WERI-Rb-1 (cell line): ENCODE data around the gene PRRC2A.

Source experiments
- DNase-seq: peaks from one replicate; pipeline ENCODE4 v3.0.0-alpha.2; 2020
- H3K27ac ChIP-seq: fragments of 250-450 bp; sonication (Bioruptor Pico); 2 replicates; pipeline ENCODE4 v1.5.1; 2020; ENCODE audit warnings: mild to moderate bottlenecking, moderate library complexity
- H3K27me3 ChIP-seq: fragments of 250-450 bp; sonication (Bioruptor Pico); 2 replicates; pipeline ENCODE4 v1.5.1; 2021; ENCODE audit warnings: mild to moderate bottlenecking, low read depth, moderate library complexity; ENCODE audit not compliant: insufficient read depth, severe bottlenecking
- H3K36me3 ChIP-seq: fragments of 250-450 bp; sonication (Bioruptor Pico); 2 replicates; pipeline ENCODE4 v1.5.1; 2020; ENCODE audit warnings: mild to moderate bottlenecking, moderate library complexity
- H3K4me3 ChIP-seq: 2 replicates; pipeline ENCODE4 v1.5.1; 2011; ENCODE audit warnings: low read depth, mild to moderate bottlenecking, control low read depth, low read length
- H3K9me3 ChIP-seq: fragments of 250-450 bp; sonication (Bioruptor Pico); 2 replicates; pipeline ENCODE4 v1.5.1; 2021; ENCODE audit warnings: mild to moderate bottlenecking, moderate library complexity; ENCODE audit not compliant: severe bottlenecking
- TF ChIP-seq, protein P1 (sequence below): IDR thresholded peaks from 2 replicates; pipeline ENCODE4 v1.5.1; 2011; ENCODE audit warnings: low read depth, mild to moderate bottlenecking, control low read depth, inconsistent platforms, low read length

Gene PRRC2A

DNA sequence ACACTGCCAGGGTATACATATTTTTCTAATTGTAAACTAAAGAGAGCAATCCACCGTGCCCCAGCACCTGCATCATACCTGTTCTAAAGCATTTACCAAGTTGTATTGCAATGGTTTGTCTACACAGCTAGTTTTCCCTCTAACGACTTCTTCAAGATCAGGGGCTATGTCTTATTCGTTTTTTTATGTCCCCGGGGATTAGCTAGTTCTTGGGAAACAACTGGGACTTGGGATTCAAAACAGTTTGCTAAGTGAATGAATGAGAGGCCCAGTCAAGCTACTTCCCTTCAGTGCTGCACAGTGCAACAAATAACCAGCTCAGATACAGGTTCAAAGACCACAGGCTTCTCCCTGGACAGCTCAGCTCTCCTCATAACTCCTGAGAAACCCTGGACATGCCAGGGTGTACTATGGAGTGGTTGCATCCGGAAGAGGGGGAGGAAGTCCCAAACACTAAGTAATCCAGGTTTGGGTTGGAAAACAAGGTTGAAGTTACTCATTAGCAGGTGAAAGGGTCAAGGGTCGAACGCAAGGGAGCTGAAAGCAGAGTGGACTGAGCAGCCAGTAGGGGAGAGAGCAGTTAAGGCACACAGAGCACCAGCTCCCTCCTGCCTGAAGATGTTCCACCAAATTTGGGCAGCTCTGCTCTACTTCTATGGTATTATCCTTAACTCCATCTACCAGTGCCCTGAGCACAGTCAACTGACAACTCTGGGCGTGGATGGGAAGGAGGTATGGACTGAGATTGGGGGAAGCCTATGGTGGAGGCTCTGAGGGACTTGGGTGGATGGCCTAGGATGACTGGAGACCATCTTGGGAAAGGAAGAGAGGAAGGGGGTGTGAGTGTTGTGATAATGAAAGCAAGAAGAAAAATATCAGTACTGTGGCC, 35.1 kb downstream of the PRRC2A start, which contains the start of gene APOM:
Gene APOM, plus strand, starts transcription at position 546 of the 889 bp plus-strand sequence. Its CDS starts 73 bp downstream, at position 619.
- H3K9me3 ChIP-seq: no peaks in the 10 kb centered on the region
- no peak within 1 kb of the TSS for H3K27ac ChIP-seq
- no peak within 1 kb of the TSS for H3K4me3 ChIP-seq
- TF ChIP-seq, protein P1, sequence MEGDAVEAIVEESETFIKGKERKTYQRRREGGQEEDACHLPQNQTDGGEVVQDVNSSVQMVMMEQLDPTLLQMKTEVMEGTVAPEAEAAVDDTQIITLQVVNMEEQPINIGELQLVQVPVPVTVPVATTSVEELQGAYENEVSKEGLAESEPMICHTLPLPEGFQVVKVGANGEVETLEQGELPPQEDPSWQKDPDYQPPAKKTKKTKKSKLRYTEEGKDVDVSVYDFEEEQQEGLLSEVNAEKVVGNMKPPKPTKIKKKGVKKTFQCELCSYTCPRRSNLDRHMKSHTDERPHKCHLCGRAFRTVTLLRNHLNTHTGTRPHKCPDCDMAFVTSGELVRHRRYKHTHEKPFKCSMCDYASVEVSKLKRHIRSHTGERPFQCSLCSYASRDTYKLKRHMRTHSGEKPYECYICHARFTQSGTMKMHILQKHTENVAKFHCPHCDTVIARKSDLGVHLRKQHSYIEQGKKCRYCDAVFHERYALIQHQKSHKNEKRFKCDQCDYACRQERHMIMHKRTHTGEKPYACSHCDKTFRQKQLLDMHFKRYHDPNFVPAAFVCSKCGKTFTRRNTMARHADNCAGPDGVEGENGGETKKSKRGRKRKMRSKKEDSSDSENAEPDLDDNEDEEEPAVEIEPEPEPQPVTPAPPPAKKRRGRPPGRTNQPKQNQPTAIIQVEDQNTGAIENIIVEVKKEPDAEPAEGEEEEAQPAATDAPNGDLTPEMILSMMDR: no peak
- H3K36me3 ChIP-seq: peaks cover 42% of the 10 kb centered on the region
- no peaks in the 10 kb centered on the region for H3K27me3 ChIP-seq
- no peak for DNase-seq

- H3K36me3 ChIP-seq: peaks cover 40% of the 10 kb centered on the region
- H3K27ac ChIP-seq: no peak overlapping the region
- TF ChIP-seq, protein P1: no peak
- DNase-seq: no peak
- no peaks in the 10 kb centered on the region for H3K27me3 ChIP-seq
- H3K4me3 ChIP-seq: no peak overlapping the region
- H3K9me3 ChIP-seq: no peaks in the 10 kb centered on the region
Observed at GRCh38 chr6:31657406-31658157, 37.1 kb downstream of the PRRC2A start.

GRCh38 chr6:31658158-31658688, 37.7 kb downstream of the PRRC2A start:
- Histone ChIP-seq H3K27me3 (no peaks in the 10 kb centered on the region), H3K4me3 (no peak overlapping the region), H3K36me3 (peaks cover 44% of the 10 kb centered on the region), H3K27ac (no peak overlapping the region), H3K9me3 (no peaks in the 10 kb centered on the region)
- TF ChIP-seq, protein P1: no peak
- no peak for DNase-seq

GRCh38 chr6:31658983-31659648, 38.6 kb downstream of the PRRC2A start:
- H3K27me3 ChIP-seq: no peaks in the 10 kb centered on the region
- no peaks in the 10 kb centered on the region for H3K9me3 ChIP-seq
- H3K36me3 ChIP-seq: peaks cover 53% of the 10 kb centered on the region
- DNase-seq: no peak
- H3K27ac ChIP-seq: no peak overlapping the region
- no peak overlapping the region for H3K4me3 ChIP-seq
- TF ChIP-seq, protein P1: no peak

DNA sequence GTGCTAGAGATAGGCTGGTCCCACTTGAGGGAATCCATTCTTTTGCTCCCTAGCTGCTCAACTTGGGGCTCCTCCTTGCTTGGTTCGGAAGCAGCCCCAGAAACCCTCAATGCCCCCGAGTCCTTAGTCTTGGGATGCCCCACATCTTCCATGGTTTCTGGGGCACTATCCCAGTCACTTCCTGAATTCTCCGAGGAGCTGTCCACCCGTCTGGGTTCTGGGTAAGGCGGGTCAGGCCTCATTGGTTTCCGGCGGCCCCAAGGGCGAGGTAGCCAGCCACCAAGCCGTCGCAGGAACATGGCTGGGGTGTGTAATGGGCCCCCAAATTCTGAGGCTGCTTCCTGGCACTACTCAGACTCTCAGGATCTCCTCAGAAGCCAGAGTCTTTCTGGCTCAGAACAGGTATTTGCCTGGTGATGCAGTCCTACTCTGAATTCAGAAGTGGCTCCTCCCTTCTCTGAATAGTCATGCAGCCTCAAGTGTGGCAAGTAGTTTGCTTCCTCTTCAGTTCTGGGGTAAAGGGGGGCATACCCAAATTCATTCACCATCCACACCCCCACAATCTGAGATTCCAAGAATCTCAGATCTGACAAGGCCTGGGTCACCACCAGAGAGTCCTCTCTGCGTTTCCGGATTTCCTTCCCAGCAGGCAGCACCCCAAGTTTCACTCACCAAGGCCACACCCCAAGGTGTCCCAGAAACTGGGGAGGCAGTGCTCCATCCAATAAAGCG, 39.3 kb downstream of the PRRC2A start:
- no peak for DNase-seq
- peaks cover 56% of the 10 kb centered on the region for H3K36me3 ChIP-seq
- TF ChIP-seq, protein P1: no peak
- peak overlapping the region; percentile 79 for H3K27ac ChIP-seq
- peak overlapping the region; percentile 88 for H3K4me3 ChIP-seq
- H3K9me3 ChIP-seq: no peaks in the 10 kb centered on the region
- H3K27me3 ChIP-seq: no peaks in the 10 kb centered on the region
